ENCODE results near the gene CDH23.

Gene CDH23

GRCh38 chr10:71423901-71424300 lies 27.2 kb downstream of the CDH23 start:
- DNase-seq, result no peak

DNA sequence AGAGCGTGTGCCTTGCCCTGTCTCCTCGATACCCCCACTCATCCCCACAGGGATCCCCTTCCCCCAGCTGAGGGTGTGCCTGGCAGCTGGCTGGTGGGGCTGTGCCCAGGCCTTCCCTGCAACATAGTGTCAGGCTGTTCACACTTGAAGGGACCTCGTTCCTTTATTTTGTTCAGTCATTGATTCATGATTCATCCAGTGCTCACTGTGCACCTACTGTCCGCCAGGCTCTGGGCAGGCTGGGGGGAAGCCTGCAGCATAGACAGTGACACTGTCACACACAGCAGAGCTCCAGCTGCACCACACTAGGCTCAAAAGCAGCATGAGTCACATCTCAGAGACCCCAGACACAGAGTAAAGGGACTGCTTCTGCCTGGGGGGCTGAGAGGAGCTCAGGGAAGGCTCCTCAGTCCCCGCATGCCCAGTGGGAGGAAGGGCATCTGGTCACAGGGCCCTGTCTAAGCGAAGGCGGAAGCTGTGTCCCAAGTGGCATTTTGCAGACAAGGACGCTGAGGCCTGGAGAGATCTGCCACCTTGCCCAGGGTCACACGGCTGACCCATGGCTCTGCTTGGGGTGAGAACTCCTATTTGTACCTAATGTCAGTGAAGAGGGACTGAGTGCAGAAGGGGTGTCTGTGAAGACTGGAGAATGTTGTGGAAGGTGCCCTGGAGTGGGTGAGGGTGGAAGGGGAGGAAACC lies 27.9 kb downstream of the CDH23 start:
- DNase-seq, result no peak

GRCh38 chr10:71426058-71426605 lies 29.4 kb downstream of the CDH23 start:
- DNase-seq, result no peak

GRCh38 chr10:71427246-71427645 lies 30.5 kb downstream of the CDH23 start:
- no peak for DNase-seq

GRCh38 chr10:71429304-71429703 lies 32.6 kb downstream of the CDH23 start:
- no peak for DNase-seq

DNA sequence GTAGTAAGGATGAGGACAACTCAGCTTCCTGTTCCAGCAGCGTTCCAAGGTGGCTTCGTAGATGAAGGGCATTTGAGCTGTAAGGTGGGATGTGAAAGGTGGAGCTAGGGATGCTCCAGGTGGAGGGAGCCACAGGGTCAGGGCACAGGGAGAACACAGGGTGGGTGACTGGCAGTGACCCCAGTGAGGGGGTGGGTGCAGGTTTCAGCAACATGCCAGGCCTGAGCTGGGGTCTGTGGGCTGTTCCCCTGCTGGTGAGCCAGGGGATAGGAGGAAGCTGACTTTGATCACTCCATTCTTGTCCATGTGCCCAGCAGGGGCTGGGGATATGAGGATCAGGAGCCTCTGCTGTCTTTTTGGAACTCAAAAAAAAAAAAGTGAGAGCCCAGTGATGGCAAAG lies 33.2 kb downstream of the CDH23 start:
- DNase-seq, result no peak

DNA sequence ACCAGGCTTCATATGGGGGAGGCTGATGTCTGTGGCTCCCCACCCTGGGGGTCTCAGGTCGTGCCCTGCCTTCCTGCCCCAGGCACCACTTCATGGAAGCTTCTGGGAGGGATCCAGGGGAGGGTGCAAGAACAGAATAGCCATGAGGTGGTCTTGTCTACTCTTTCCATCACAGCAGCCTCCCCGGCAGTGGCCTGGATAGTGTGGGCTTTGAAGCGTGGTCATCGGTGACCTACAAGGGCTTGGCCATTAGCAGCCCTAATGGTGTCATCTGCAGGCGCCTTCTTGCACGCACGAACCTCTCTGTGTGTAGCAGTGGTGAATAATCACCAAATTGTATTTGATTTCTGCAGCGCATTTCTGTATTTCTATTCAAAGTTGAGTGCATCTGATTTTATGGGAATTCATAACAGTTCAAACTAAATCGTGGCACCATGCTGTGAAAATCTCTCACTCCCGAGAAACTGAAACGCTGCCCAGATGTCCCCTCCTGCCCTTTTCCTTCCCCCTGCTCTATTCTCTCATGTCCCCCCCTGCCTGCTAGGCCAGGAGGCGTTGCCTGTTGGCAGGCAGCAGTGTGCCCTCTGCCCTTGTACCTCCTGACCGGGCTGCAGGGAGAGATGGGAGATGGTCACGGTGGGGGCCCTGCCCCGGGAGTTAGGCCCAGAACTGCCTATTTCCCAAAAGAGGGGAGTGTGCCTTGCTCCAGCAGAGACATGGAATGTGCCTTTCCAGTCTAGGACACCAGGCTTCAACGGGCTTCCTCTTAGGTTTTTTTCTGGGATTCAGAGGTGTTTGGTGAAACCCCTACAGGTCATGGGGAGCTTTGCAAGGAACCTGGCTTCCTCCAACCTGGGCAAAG lies 34.8 kb downstream of the CDH23 start:
- DNase-seq, result no peak

- DNase-seq, result no peak
These were observed 35.6 kb downstream of the CDH23 start for GRCh38 chr10:71432101-71432905.

GRCh38 chr10:71432956-71433767 lies 36.4 kb downstream of the CDH23 start:
- no peak for DNase-seq

GRCh38 chr10:71433768-71434744 lies 37.3 kb downstream of the CDH23 start:
- no peak for DNase-seq

DNA sequence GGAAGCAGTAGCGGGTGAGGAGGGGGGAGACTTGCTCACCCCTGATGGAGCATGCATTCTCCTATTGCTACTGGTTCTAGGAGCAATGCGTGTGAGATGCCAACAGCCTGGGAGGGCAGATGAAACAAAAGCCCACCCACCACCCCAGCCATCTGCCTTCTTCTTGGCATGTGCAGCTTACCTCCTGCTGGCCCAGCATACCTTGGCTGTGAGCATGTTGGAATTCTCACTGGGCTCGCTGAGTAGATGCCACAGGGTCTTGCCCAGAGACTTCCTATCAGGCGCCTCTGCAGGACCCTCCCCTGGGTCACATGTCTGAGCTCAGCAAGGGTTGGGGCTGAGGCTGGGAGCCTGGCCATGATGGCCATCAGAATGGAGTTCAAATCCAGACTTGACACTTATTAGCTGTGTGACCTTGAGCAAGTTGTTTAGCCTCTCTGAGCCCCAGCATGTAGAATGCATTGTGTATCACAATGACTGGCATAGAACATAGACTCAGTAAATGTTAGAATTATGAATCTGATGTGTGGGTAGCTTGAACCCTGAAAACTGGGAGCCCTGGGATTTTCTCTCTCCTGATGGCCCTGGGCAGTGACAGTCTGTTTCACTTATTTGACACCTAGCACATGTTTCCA lies 38.2 kb downstream of the CDH23 start:
- DNase-seq, result no peak

DNA sequence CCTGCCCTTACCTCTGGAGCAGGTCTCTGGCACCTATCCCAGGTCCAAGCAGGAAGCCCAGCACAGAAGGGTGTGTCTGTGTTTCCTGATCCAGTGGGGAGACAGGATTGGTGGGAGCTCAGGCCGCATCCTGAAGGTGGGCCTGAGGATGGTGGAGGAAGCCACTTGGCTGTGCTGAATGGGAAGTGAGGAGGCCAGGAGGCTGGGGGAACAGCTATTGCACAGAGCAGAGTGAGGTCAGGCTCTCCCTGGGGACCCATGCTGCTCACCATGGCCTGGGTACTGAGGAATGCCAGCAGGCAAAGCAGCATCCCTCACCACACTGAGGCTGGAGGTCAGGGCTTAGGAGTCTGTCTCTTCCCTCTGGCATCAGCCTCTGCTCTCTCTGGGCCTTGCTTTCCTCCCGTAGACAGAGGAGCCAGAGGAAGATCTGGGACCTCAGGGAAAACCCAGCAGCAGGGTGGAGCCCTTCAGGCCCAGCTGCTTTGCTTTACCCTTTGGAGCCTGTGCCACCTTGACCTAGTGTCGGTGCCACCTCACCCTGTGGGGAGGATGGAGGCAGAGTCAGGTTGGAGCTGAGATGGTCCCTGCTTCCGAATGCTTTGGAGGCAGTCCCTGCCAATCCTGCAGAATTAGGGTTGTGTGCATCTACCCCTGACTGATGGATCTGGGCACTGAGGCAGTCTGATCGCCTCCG lies 39.0 kb downstream of the CDH23 start:
- DNase-seq, result no peak

DNA sequence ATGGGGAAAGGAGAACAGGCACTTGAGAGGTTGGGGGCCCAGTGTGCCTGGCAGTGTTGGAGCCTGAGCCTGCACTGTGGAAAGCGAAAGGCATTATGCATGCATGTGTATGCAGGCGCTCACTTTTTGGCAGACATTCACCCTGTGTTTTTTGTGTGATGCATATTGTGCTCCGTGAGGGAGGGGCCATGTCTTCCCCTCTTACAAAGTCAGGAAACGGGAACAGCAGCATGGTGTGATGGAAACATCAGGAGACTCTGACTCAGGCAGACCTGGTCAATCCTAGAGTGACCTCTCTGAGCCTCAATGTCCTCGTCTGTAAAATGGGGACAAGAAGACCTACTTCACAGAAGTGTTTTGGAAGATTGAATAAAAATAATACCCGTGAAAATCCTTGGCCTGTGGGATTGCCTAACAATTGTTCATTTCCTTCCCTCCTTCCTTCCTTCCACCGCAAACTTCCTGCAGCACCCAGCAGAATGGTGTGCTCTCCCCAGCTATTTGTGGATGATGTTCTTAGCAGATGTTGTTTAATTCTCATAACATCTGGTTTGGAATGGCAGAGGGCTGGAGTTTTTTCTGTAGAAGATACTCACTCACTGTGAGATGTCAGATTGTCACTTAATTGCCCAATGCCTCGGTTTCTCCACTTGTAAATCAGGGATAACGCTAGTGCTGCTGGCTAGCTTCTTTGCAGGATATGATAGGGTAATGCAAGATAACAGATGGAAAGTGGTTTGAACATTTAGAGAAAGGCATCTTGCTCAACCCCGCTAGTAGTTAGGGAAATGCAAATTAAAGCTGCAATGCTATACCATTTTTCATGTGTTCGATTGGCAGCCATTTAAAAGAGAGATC lies 39.8 kb downstream of the CDH23 start:
- no peak for DNase-seq

DNA sequence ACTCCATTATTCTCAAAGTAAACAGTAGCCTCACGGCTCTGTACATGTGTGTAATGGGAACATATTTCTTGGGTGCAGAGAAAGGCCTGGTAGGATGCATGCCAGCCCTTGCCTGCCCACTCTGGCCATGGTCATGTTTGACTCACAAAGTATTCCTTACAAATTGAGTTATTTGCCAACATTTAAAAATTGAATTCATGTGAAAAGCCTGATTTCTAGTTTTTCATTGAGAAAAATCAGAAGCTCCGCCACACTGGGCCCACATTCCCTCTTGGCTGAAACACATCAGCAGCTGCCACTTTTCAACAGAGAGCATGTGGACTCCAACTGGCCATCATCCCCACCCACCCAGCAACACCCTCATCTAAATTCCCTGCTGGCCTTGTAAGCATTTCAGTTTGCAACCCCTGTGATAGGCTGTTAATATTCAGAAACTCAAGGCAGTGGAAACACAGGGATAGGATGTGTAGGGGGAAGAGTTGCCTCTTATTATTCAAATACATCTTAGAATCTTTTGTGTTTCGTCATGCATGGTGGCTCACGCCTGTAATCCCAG lies 40.9 kb downstream of the CDH23 start:
- no peak for DNase-seq

DNA sequence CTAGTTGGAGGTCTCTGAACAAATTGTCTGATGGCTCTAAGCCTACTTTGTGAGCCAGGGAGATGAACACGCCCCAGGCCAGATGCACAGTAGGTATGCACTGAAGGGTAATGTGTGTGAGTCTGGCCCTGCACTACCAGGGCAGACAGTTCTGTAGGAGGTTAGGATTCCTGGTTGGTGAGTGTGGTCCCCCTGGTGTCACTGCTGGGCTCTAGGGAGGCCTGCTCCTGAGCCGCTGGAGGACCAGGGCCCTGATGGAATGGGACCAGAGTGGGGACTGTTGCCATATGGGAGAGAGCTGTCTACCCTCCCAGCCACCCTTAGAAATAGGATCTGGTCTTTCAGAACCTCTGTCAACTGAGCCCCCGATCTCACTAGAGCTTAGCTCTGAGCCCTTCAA lies 42.0 kb downstream of the CDH23 start:
- no peak for DNase-seq

DNA sequence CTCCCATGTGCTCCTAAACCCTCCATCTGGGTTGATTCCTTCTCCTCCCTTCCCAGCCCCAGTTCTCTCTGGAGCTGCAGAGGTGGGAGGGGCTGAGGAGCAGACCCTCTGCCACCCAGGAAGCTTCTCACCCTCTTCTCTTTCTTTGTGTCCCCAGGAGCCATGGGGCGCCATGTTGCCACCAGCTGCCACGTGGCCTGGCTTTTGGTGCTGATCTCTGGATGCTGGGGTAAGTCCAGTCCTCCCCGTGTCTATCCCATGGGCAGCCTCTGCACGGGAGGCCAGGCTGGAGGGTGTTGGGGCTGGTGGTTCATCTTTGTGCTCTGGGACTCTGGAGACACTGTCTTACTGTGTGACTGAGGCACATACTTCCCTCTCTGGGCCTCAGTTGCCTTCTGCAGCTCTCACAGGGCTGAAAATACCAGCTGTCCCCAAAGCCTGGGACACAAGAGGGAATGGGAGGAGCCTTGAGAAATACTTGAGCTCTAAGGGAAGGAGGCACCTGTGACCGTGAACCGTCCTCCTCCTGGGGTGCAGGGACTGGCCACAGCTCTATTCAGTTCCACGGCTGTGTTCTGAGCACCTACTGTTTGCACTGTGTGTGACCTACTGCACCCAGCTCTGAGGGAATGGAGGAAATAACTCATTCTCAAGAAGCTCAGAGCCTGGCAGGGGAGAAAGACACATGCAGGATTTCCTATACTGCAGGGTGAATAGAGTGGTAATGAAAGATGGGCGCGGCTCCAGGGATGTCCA lies 43.1 kb downstream of the CDH23 start:
- DNase-seq, result no peak

GRCh38 chr10:71440506-71441035 lies 43.9 kb downstream of the CDH23 start:
- no peak for DNase-seq

GRCh38 chr10:71442000-71442399 lies 45.3 kb downstream of the CDH23 start:
- DNase-seq, result no peak
